DOHH2 (cell line): ENCODE results near the gene SHMT2.

Source experiments
- EZH2phosphoT487 ChIP-seq: fragments of 200-600 bp; sonication (generic); IDR thresholded peaks from 2 replicates; pipeline ENCODE4 v1.6.1; 2017; ENCODE audit warnings: borderline replicate concordance, mild to moderate bottlenecking, antibody characterized with exemption, low read length, moderate library complexity, mixed read lengths
- TF ChIP-seq, protein P1 (sequence below): fragments of 200-600 bp; sonication (generic); IDR thresholded peaks from one replicate; pipeline ENCODE4 v1.5.1; 2014; ENCODE audit warnings: antibody characterized with exemption, mild to moderate bottlenecking, low read depth, low read length; ENCODE audit not compliant: poor library complexity, severe bottlenecking

DNA sequence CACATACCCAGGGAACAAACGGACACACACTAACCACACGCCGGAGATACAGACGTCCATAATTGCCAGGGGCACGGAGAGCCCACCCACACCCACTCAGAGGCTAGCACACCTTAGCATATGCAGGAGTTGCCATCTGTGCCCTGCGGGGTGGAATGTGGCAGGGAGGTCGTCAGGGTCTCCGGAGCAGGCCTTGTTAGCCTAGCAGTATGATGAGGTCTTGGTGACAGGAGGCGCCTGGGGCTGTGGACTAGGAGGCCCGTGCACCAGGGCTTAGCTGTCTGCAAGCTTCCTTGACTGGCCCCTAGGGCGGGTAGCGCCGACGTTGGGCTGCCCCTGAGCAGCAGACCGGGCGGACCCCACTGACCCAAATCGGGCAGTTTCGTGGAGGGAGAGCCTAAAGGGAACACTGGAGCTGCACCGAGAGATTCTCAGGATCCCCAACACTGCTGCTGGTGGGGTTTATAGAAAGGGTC is 11.5 kb downstream of the SHMT2 start:
- TF ChIP-seq, protein P1, sequence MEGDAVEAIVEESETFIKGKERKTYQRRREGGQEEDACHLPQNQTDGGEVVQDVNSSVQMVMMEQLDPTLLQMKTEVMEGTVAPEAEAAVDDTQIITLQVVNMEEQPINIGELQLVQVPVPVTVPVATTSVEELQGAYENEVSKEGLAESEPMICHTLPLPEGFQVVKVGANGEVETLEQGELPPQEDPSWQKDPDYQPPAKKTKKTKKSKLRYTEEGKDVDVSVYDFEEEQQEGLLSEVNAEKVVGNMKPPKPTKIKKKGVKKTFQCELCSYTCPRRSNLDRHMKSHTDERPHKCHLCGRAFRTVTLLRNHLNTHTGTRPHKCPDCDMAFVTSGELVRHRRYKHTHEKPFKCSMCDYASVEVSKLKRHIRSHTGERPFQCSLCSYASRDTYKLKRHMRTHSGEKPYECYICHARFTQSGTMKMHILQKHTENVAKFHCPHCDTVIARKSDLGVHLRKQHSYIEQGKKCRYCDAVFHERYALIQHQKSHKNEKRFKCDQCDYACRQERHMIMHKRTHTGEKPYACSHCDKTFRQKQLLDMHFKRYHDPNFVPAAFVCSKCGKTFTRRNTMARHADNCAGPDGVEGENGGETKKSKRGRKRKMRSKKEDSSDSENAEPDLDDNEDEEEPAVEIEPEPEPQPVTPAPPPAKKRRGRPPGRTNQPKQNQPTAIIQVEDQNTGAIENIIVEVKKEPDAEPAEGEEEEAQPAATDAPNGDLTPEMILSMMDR, result peak; percentile 15
- no peak for TF ChIP-seq EZH2phosphoT487
